Thyroid gland (tissue), 4 donors: ENCODE results near the gene FNDC3B. TPM values are rescaled to one million over a fixed set of nuclear protein-coding genes. Genes with fewer than 3 reads are reported as not detected.

Source experiments
- DNase-seq, 2 donors: peaks; one replicate each; pipeline ENCODE4 v3.0.0-alpha.2; 2019
- H3K27ac ChIP-seq, 3 donors: fragments of 200-600 bp; sonication (generic); 1 replicate in 2 of 3; 2 replicates in 1 of 3; pipeline ENCODE4 v1.5.1; 2016 to 2019; ENCODE audit warnings: mild to moderate bottlenecking in 1 of 3, moderate library complexity in 1 of 3
- H3K27me3 ChIP-seq: fragments of 200-600 bp; sonication (generic); one replicate; pipeline ENCODE4 v1.5.1; 2019
- H3K36me3 ChIP-seq, 2 donors: fragments of 200-600 bp; sonication (generic); one replicate each; pipeline ENCODE4 v1.5.1; 2016 to 2019
- H3K4me1 ChIP-seq, 2 donors: fragments of 200-600 bp; sonication (generic); one replicate each; pipeline ENCODE4 v1.5.1; 2017 to 2019
- H3K4me3 ChIP-seq, 3 donors: fragments of 200-600 bp; sonication (generic); replicated peaks in 1 of 3; 1 replicate in 2 of 3; 2 replicates in 1 of 3; pipeline ENCODE4 v1.5.1; 2016; ENCODE audit warnings: mild to moderate bottlenecking in 1 of 3
- H3K9me3 ChIP-seq: fragments of 200-600 bp; sonication (generic); one replicate; pipeline ENCODE4 v1.5.1; 2017
- POLR2A ChIP-seq, 2 donors: fragments of 450-650 bp; IDR thresholded peaks; one replicate each; pipeline ENCODE4 v1.6.1; 2017; ENCODE audit warnings: antibody characterized with exemption in 2 of 2, mild to moderate bottlenecking in 2 of 2, moderate library complexity in 1 of 2
- WGBS, 2 donors: methylation state at CpG; one replicate each; pipeline ENCODE4 v1.1.5; 2017; 5-methylcytosine and 5-hydroxymethylcytosine counted together
- intact Hi-C: fragments of 100-400 bp; cut with DNase I; formaldehyde crosslinking; loops from one replicate; pipeline ENCODE4 v1.15.1; 2023
- total RNA-seq, 4 donors: library from RNA; depleted of rRNA; stranded (reverse); fragments of >200 nt; gene quantifications; one replicate each; pipeline ENCODE4 v1.2.3, GENCODE V29; 2016
- TF ChIP-seq, protein P1 (sequence below), 6 experiments: fragments of 200-600 bp in 3 of 6; fragments of 450-650 bp in 3 of 6; sonication (generic) in 3 of 6; IDR thresholded peaks; one replicate each; pipeline ENCODE4 v1.5.1; 2016 to 2019; ENCODE audit warnings: antibody characterized with exemption in 6 of 6, mild to moderate bottlenecking in 2 of 6, inconsistent platforms in 1 of 6, moderate library complexity in 1 of 6

Gene FNDC3B
- total RNA-seq, 4 donors from 2014 or later: 118 to 172 (median 146) TPM

DNA sequence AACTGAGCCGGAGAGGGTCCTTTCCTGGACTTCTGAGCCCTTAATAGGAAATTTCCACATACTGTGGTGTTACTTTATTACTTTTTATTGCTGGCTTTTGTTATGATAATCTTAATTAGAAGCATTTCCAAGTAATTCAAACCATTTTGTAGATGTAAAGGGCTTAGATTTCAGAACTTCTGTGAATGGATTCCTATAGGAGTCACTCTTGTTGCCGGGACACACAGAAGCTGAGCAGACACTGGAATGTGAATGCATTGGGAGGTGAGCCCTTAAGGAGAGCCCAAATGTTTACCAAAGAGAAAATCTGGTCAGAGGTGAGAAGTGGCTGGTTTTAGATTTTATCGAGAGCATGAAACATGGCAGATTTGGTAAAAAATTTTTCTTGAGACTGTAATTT is 87.4 kb downstream of the FNDC3B start:
- 64 to 69% methylated on average over 3 of the region's 3 CpGs for WGBS, 2 donors
- no peak for DNase-seq
- Histone ChIP-seq H3K27me3 (no peaks in the 10 kb centered on the region), H3K4me3 (no peak overlapping the region), H3K36me3 (no peaks in the 10 kb centered on the region), H3K9me3 (no peaks in the 10 kb centered on the region), H3K27ac (peak overlapping the region in 2 of 3 donors; percentile 32 to 39), H3K4me1 (peaks cover 33 to 63% of the 10 kb centered on the region in 2 donors)
- intact Hi-C loops: no loop called here
- TF ChIP-seq, protein P1, sequence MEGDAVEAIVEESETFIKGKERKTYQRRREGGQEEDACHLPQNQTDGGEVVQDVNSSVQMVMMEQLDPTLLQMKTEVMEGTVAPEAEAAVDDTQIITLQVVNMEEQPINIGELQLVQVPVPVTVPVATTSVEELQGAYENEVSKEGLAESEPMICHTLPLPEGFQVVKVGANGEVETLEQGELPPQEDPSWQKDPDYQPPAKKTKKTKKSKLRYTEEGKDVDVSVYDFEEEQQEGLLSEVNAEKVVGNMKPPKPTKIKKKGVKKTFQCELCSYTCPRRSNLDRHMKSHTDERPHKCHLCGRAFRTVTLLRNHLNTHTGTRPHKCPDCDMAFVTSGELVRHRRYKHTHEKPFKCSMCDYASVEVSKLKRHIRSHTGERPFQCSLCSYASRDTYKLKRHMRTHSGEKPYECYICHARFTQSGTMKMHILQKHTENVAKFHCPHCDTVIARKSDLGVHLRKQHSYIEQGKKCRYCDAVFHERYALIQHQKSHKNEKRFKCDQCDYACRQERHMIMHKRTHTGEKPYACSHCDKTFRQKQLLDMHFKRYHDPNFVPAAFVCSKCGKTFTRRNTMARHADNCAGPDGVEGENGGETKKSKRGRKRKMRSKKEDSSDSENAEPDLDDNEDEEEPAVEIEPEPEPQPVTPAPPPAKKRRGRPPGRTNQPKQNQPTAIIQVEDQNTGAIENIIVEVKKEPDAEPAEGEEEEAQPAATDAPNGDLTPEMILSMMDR (IDR thresholded peaks at IDR 0.05): no peak
- no peak for TF ChIP-seq POLR2A (IDR thresholded peaks at IDR 0.05)

DNA sequence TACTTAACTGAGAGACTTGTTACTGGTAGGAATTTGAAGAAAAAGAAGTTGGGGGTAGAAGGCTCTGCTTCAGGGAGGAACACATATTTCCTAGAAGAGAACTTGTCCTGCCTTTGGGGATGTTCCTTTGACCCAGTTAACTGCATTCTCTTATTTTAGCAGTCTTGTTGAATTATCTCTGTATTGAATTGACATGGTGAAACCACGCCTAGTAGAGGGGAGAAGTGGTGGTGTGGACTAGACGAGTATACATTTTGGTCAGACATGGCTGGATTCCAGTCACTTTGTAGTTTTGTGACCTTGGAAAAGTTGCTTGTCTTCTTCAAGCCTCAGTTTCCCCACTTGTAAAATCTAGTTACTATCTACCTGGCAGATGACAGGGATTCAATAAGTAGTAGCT is 87.8 kb downstream of the FNDC3B start:
- intact Hi-C loops: no loop called here

GRCh38 chr3:172127929-172128580 is 88.7 kb downstream of the FNDC3B start:
- H3K36me3 ChIP-seq: no peaks in the 10 kb centered on the region
- H3K4me1 ChIP-seq: peaks cover 34 to 63% of the 10 kb centered on the region in 2 donors
- DNase-seq: no peak
- no peaks in the 10 kb centered on the region for H3K9me3 ChIP-seq
- intact Hi-C loops: no loop called here
- H3K27ac ChIP-seq: peak overlapping the region in 1 of 3 donors; percentile 39
- 94 to 97% methylated on average over 6 of the region's 6 CpGs for WGBS, 2 donors
- TF ChIP-seq, protein P1 (IDR thresholded peaks at IDR 0.05): no peak
- no peak for TF ChIP-seq POLR2A (IDR thresholded peaks at IDR 0.05)
- no peaks in the 10 kb centered on the region for H3K27me3 ChIP-seq
- no peak overlapping the region for H3K4me3 ChIP-seq

More for the DNA sequence above, 87.8 kb downstream of the FNDC3B start:
- WGBS, 2 donors: 86 to 92% methylated on average over 2 of the region's 2 CpGs
- no peaks in the 10 kb centered on the region for H3K9me3 ChIP-seq
- H3K27me3 ChIP-seq: no peaks in the 10 kb centered on the region
- peak overlapping the region in 2 of 3 donors; percentile 32 to 39 for H3K27ac ChIP-seq
- DNase-seq: no peak
- H3K36me3 ChIP-seq: no peaks in the 10 kb centered on the region
- peaks cover 33 to 63% of the 10 kb centered on the region in 2 donors for H3K4me1 ChIP-seq
- no peak overlapping the region for H3K4me3 ChIP-seq
- TF ChIP-seq POLR2A (IDR thresholded peaks at IDR 0.05): no peak
- TF ChIP-seq, protein P1 (IDR thresholded peaks at IDR 0.05): no peak

GRCh38 chr3:172128858-172129257 is 89.5 kb downstream of the FNDC3B start:
- Histone ChIP-seq H3K4me1 (peaks cover 42 to 69% of the 10 kb centered on the region in 2 donors), H3K36me3 (no peaks in the 10 kb centered on the region), H3K27ac (peak overlapping the region in 2 of 3 donors; percentile 11 to 70), H3K27me3 (no peaks in the 10 kb centered on the region), H3K4me3 (no peak overlapping the region), H3K9me3 (no peaks in the 10 kb centered on the region)
- no peak for DNase-seq
- WGBS, 2 donors: 96 to 99% methylated on average over 9 of the region's 9 CpGs
- no peak for TF ChIP-seq POLR2A (IDR thresholded peaks at IDR 0.05)
- TF ChIP-seq, protein P1 (IDR thresholded peaks at IDR 0.05): no peak
- intact Hi-C loops: no loop called here

DNA sequence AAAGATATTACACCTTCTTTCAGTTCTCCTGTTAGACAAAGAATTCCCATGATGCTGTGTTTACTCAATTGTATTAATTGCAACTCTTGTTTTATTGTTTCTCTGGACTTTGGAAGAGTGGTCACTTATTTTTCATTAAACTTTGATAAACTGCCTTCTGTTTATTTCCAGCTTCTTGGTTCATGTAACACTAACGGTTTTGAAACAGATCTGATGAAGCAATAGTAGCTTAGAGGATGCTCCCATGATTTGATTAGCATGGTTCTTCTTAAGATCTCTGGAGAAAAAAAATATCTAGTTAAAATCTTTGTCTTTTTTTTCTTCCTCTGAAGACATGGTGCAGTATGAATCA is 90.1 kb downstream of the FNDC3B start:
- Histone ChIP-seq H3K4me3 (no peak overlapping the region), H3K27me3 (no peaks in the 10 kb centered on the region), H3K4me1 (peaks cover 41 to 69% of the 10 kb centered on the region in 2 donors), H3K27ac (peak overlapping the region in 2 of 3 donors; percentile 11 to 70), H3K36me3 (no peaks in the 10 kb centered on the region), H3K9me3 (no peaks in the 10 kb centered on the region)
- intact Hi-C loops: no loop called here
- no peak for DNase-seq
- 49 to 61% methylated on average over 1 of the region's 1 CpG for WGBS, 2 donors
- TF ChIP-seq, protein P1 (IDR thresholded peaks at IDR 0.05): no peak
- no peak for TF ChIP-seq POLR2A (IDR thresholded peaks at IDR 0.05)
